ENCODE data around the gene IPCEF1.

IPCEF1 gene

DNA sequence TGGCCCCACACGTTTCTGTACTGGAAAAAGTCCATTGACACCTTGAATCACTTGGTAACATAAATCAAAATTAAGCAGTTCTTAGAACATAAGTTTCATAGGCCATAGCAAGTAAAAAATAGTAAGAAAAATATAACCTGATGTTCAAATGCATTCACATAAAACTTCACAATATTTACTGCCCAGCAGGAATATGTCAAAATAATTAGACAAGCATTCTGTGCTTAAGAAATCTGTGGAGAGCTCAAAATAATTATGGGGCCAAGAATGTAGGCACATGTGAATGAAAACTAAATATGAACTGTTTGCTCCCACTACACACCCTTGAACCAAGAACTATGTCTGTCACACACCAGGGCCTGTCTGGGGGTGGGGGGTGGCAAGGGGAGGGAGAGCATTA is 70.8 kb downstream of the IPCEF1 start:
- TF ChIP-seq, protein P1, sequence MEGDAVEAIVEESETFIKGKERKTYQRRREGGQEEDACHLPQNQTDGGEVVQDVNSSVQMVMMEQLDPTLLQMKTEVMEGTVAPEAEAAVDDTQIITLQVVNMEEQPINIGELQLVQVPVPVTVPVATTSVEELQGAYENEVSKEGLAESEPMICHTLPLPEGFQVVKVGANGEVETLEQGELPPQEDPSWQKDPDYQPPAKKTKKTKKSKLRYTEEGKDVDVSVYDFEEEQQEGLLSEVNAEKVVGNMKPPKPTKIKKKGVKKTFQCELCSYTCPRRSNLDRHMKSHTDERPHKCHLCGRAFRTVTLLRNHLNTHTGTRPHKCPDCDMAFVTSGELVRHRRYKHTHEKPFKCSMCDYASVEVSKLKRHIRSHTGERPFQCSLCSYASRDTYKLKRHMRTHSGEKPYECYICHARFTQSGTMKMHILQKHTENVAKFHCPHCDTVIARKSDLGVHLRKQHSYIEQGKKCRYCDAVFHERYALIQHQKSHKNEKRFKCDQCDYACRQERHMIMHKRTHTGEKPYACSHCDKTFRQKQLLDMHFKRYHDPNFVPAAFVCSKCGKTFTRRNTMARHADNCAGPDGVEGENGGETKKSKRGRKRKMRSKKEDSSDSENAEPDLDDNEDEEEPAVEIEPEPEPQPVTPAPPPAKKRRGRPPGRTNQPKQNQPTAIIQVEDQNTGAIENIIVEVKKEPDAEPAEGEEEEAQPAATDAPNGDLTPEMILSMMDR (conservative IDR thresholded peaks at IDR 0.05; ENCODE audit: low read length), result no peak
- no peak for TF ChIP-seq EZH2phosphoT487 (IDR thresholded peaks at IDR 0.05; ENCODE audit: borderline replicate concordance)
- Histone ChIP-seq H3K9ac (ENCODE audit: low read depth, low read length, poor library complexity, severe bottlenecking) (no peak overlapping the region), H3K27me3 (ENCODE audit: insufficient read depth, low read length, poor library complexity, severe bottlenecking) (no peaks in the 10 kb centered on the region), H3K9me2 (replicated peaks; ENCODE audit: low read depth, low read length) (no peaks in the 10 kb centered on the region), H3K79me2 (ENCODE audit: insufficient read depth, low read length) (no peaks in the 10 kb centered on the region), H2AFZ (ENCODE audit: low read length) (no peak overlapping the region), H3K4me2 (ENCODE audit: low read depth, low read length, poor library complexity, severe bottlenecking) (no peak overlapping the region), H3K9me3 (ENCODE audit: insufficient read depth, low read depth, low read length) (no peaks in the 10 kb centered on the region), H3F3A (ENCODE audit: low read depth) (no peaks in the 10 kb centered on the region), H3K4me1 (ENCODE audit: insufficient read depth, low read length, poor library complexity, severe bottlenecking) (no peaks in the 10 kb centered on the region), H3K4me3 (ENCODE audit: low read length, poor library complexity, severe bottlenecking) (no peak overlapping the region), H4K20me1 (ENCODE audit: insufficient read depth, low read length, poor library complexity, severe bottlenecking) (no peaks in the 10 kb centered on the region), H3K36me3 (ENCODE audit: insufficient read depth, low read length) (no peaks in the 10 kb centered on the region)

DNA sequence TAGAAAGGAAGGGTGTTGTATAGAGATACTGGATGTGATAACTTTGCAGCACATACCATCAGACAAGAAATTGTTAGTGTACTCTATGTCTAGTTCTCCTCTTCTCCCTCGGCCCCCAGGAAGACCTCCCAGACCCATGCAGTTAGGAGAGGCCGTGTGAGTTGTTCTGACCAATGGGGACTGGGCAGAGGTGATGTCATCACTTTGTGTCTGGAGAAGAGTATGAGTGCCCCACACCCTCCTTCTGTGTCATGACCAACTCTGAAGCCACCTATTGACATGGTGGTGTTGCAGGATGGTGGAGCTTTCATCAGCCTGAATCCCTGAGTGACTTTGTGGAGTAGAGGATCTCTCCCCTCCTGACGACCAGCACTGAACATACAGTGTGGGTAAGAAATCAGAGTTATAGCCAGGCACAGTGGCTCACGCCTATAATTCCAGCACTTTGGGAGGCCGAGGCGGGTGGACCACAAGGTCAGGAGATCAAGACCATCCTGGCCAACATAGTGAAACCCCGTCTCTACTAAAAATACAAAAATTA is 72.2 kb downstream of the IPCEF1 start:
- H4K20me1 ChIP-seq (ENCODE audit: insufficient read depth, low read length, poor library complexity, severe bottlenecking), result no peaks in the 10 kb centered on the region
- no peaks in the 10 kb centered on the region for H3K9me3 ChIP-seq (ENCODE audit: insufficient read depth, low read depth, low read length)
- H3K36me3 ChIP-seq (ENCODE audit: insufficient read depth, low read length), result no peaks in the 10 kb centered on the region
- no peak overlapping the region for H2AFZ ChIP-seq (ENCODE audit: low read length)
- no peaks in the 10 kb centered on the region for H3K9me2 ChIP-seq (replicated peaks; ENCODE audit: low read depth, low read length)
- H3K4me3 ChIP-seq (ENCODE audit: low read length, poor library complexity, severe bottlenecking), result no peak overlapping the region
- no peak overlapping the region for H3K9ac ChIP-seq (ENCODE audit: low read depth, low read length, poor library complexity, severe bottlenecking)
- TF ChIP-seq, protein P1 (conservative IDR thresholded peaks at IDR 0.05; ENCODE audit: low read length), result no peak
- TF ChIP-seq EZH2phosphoT487 (IDR thresholded peaks at IDR 0.05; ENCODE audit: borderline replicate concordance), result no peak
- H3K4me1 ChIP-seq (ENCODE audit: insufficient read depth, low read length, poor library complexity, severe bottlenecking), result no peaks in the 10 kb centered on the region
- H3K4me2 ChIP-seq (ENCODE audit: low read depth, low read length, poor library complexity, severe bottlenecking), result no peak overlapping the region
- no peaks in the 10 kb centered on the region for H3K27me3 ChIP-seq (ENCODE audit: insufficient read depth, low read length, poor library complexity, severe bottlenecking)
- no peaks in the 10 kb centered on the region for H3K79me2 ChIP-seq (ENCODE audit: insufficient read depth, low read length)
- no peaks in the 10 kb centered on the region for H3F3A ChIP-seq (ENCODE audit: low read depth)

DNA sequence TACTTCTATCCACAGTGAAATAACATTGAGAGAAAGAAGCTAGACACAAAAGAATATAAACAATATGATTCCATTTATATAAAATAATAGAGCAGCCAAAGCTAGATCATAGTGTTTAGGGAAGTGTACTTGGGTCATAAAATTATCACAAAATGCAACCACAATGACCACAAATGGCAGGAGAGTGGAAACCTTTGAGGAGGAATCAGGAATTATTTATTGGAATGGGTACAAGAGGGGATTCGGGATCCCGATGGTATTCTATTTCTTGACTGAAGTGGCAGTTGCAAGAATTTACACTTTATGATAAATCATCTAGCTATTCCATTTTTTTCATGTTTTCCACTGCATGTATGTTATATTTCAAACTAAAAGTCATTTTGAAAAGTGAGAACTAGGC is 76.1 kb downstream of the IPCEF1 start:
- no peaks in the 10 kb centered on the region for H3K27me3 ChIP-seq (ENCODE audit: insufficient read depth, low read length, poor library complexity, severe bottlenecking)
- H3K4me3 ChIP-seq (ENCODE audit: low read length, poor library complexity, severe bottlenecking), result no peak overlapping the region
- H3K9me3 ChIP-seq (ENCODE audit: insufficient read depth, low read depth, low read length), result no peaks in the 10 kb centered on the region
- no peaks in the 10 kb centered on the region for H4K20me1 ChIP-seq (ENCODE audit: insufficient read depth, low read length, poor library complexity, severe bottlenecking)
- no peak overlapping the region for H3K9ac ChIP-seq (ENCODE audit: low read depth, low read length, poor library complexity, severe bottlenecking)
- no peaks in the 10 kb centered on the region for H3F3A ChIP-seq (ENCODE audit: low read depth)
- H3K4me2 ChIP-seq (ENCODE audit: low read depth, low read length, poor library complexity, severe bottlenecking), result no peak overlapping the region
- H3K4me1 ChIP-seq (ENCODE audit: insufficient read depth, low read length, poor library complexity, severe bottlenecking), result peaks cover 7% of the 10 kb centered on the region
- no peaks in the 10 kb centered on the region for H3K79me2 ChIP-seq (ENCODE audit: insufficient read depth, low read length)
- H3K9me2 ChIP-seq (replicated peaks; ENCODE audit: low read depth, low read length), result no peaks in the 10 kb centered on the region
- no peaks in the 10 kb centered on the region for H3K36me3 ChIP-seq (ENCODE audit: insufficient read depth, low read length)
- no peak overlapping the region for H2AFZ ChIP-seq (ENCODE audit: low read length)
- TF ChIP-seq, protein P1 (conservative IDR thresholded peaks at IDR 0.05; ENCODE audit: low read length), result no peak
- TF ChIP-seq EZH2phosphoT487 (IDR thresholded peaks at IDR 0.05; ENCODE audit: borderline replicate concordance), result no peak
